H9 (cell line): Measurements from ENCODE around the gene VPS45. TPM values are rescaled to one million over a fixed set of nuclear protein-coding genes. Genes with fewer than 3 reads are reported as not detected.

ENCODE experiments used
- DNase-seq: peaks from one replicate; pipeline ENCODE4 v3.0.0-alpha.2; 2017
- H2AFZ ChIP-seq: one replicate; pipeline ENCODE4 v1.6.1; 2013; ENCODE audit warnings: mild to moderate bottlenecking, low read length, control low read depth, moderate library complexity
- H2AK5ac ChIP-seq: 2 replicates; pipeline ENCODE4 v1.6.1; 2013; ENCODE audit warnings: low read length, control low read depth, mixed read lengths; ENCODE audit not compliant: insufficient read length
- H2BK120ac ChIP-seq: one replicate; pipeline ENCODE4 v1.6.1; 2013; ENCODE audit warnings: low read depth, mild to moderate bottlenecking, low read length, control low read depth, inconsistent platforms; ENCODE audit not compliant: poor library complexity, severe bottlenecking
- H2BK12ac ChIP-seq: 2 replicates; pipeline ENCODE4 v1.6.1; 2013; ENCODE audit warnings: low read length, control low read depth, mixed read lengths, low read depth; ENCODE audit not compliant: insufficient read length
- H2BK15ac ChIP-seq: 2 replicates; pipeline ENCODE4 v1.6.1; 2013; ENCODE audit warnings: low read depth, low read length, control low read depth
- H2BK20ac ChIP-seq: one replicate; pipeline ENCODE4 v1.6.1; 2013; ENCODE audit warnings: low read depth, mild to moderate bottlenecking, low read length, control low read depth, inconsistent platforms; ENCODE audit not compliant: poor library complexity, severe bottlenecking
- H2BK5ac ChIP-seq: 2 replicates; pipeline ENCODE4 v1.6.1; 2013; ENCODE audit warnings: low read length, control low read depth, mixed read lengths; ENCODE audit not compliant: insufficient read length
- H3K14ac ChIP-seq: 2 replicates; pipeline ENCODE4 v1.6.1; 2013; ENCODE audit warnings: low read length, control low read depth; ENCODE audit not compliant: insufficient read depth
- H3K18ac ChIP-seq: 2 replicates; pipeline ENCODE4 v1.6.1; 2013; ENCODE audit warnings: low read depth, mild to moderate bottlenecking, mixed read lengths, low read length, control low read depth; ENCODE audit not compliant: insufficient read length
- H3K23ac ChIP-seq: 2 replicates; pipeline ENCODE4 v1.6.1; 2013; ENCODE audit warnings: low read length, control low read depth, mixed read lengths, low read depth; ENCODE audit not compliant: insufficient read length
- H3K23me2 ChIP-seq: 2 replicates; pipeline ENCODE4 v1.6.1; 2013; ENCODE audit warnings: low read depth, mild to moderate bottlenecking, mixed read lengths, low read length, control low read depth; ENCODE audit not compliant: insufficient read length, poor library complexity, severe bottlenecking
- H3K27ac ChIP-seq: 2 replicates; pipeline ENCODE4 v1.5.1; 2013; ENCODE audit warnings: low read length, control low read depth, mixed read lengths, low read depth; ENCODE audit not compliant: insufficient read length
- H3K27me3 ChIP-seq: 2 replicates; pipeline ENCODE4 v1.6.1; 2013; ENCODE audit warnings: low read length, control low read depth, inconsistent platforms; ENCODE audit not compliant: insufficient read depth
- H3K4ac ChIP-seq: 2 replicates; pipeline ENCODE4 v1.6.1; 2013; ENCODE audit warnings: low read depth, mild to moderate bottlenecking, control low read depth, inconsistent platforms, low read length, moderate library complexity
- H3K4me1 ChIP-seq: 2 replicates; pipeline ENCODE4 v1.6.1; 2013; ENCODE audit warnings: low read length, control low read depth, inconsistent platforms; ENCODE audit not compliant: insufficient read depth
- H3K4me2 ChIP-seq: 2 replicates; pipeline ENCODE4 v1.6.1; 2013; ENCODE audit warnings: low read length, control low read depth, mixed read lengths; ENCODE audit not compliant: insufficient read length, insufficient read depth
- H3K56ac ChIP-seq: 2 replicates; pipeline ENCODE4 v1.6.1; 2013; ENCODE audit warnings: low read depth, mild to moderate bottlenecking, mixed read lengths, low read length, control low read depth; ENCODE audit not compliant: insufficient read length
- H3K79me1 ChIP-seq: 2 replicates; pipeline ENCODE4 v1.6.1; 2013; ENCODE audit warnings: low read depth, mild to moderate bottlenecking, moderate library complexity, low read length, control low read depth, inconsistent platforms; ENCODE audit not compliant: insufficient read depth, poor library complexity, severe bottlenecking
- H3K79me2 ChIP-seq: 2 replicates; pipeline ENCODE4 v1.6.1; 2013; ENCODE audit warnings: low read length, control low read depth, inconsistent platforms; ENCODE audit not compliant: insufficient read depth
- H3K9ac ChIP-seq: 2 replicates; pipeline ENCODE4 v1.6.1; 2013; ENCODE audit warnings: low read length, control low read depth, mixed read lengths; ENCODE audit not compliant: insufficient read length; ENCODE audit errors: extremely low read depth
- H3K9me3 ChIP-seq: one replicate; pipeline ENCODE4 v1.6.1; 2013; ENCODE audit warnings: low read depth, low read length, inconsistent platforms; ENCODE audit not compliant: control insufficient read depth
- H3T11ph ChIP-seq: one replicate; pipeline ENCODE4 v1.6.1; 2013; ENCODE audit warnings: mild to moderate bottlenecking, low read length, control low read depth, inconsistent platforms
- H4K20me1 ChIP-seq: one replicate; pipeline ENCODE4 v1.6.1; 2013; ENCODE audit not compliant: control insufficient read depth, insufficient read length, insufficient read depth
- H4K5ac ChIP-seq: 2 replicates; pipeline ENCODE4 v1.6.1; 2013; ENCODE audit warnings: low read depth, mild to moderate bottlenecking, mixed read lengths, low read length, control low read depth; ENCODE audit not compliant: insufficient read length
- H4K8ac ChIP-seq: replicated peaks from 2 replicates; pipeline ENCODE4 v1.6.1; 2013; ENCODE audit warnings: low read length, control low read depth, mixed read lengths, low read depth; ENCODE audit not compliant: insufficient read length
- H4K91ac ChIP-seq: 2 replicates; pipeline ENCODE4 v1.6.1; 2013; ENCODE audit warnings: low read depth, mild to moderate bottlenecking, moderate library complexity, mixed read lengths, low read length, control low read depth; ENCODE audit not compliant: insufficient read length
- H3K27ac Mint-ChIP-seq, 3 experiments: 2 replicates in 2 of 3; 3 replicates in 1 of 3; pipeline ENCODE4 v1.8.0; 2020 to 2021; ENCODE audit warnings: mixed read lengths in 3 of 3, mild to moderate bottlenecking in 1 of 3, moderate library complexity in 1 of 3
- H3K27me3 Mint-ChIP-seq: 2 replicates; pipeline ENCODE4 v1.8.0; 2021; ENCODE audit warnings: low read depth, mild to moderate bottlenecking, moderate library complexity, mixed read lengths
- H3K36me3 Mint-ChIP-seq, 3 experiments: 2 replicates in 2 of 3; 3 replicates in 1 of 3; pipeline ENCODE4 v1.8.0; 2020 to 2021; ENCODE audit warnings: low read depth in 3 of 3, mixed read lengths in 3 of 3; ENCODE audit not compliant: insufficient read depth in 1 of 3
- H3K4me1 Mint-ChIP-seq, 2 experiments: 2 replicates each; pipeline ENCODE4 v1.8.0; 2020; ENCODE audit warnings: mixed read lengths in 2 of 2
- H3K4me3 Mint-ChIP-seq, 2 experiments: 2 replicates in 1 of 2; 3 replicates in 1 of 2; pipeline ENCODE4 v1.8.0; 2020 to 2021; ENCODE audit warnings: mild to moderate bottlenecking in 2 of 2, mixed read lengths in 2 of 2, moderate library complexity in 1 of 2
- H3K9me3 Mint-ChIP-seq, 2 experiments: 2 replicates in 1 of 2; 3 replicates in 1 of 2; pipeline ENCODE4 v1.8.0; 2020; ENCODE audit warnings: mild to moderate bottlenecking in 2 of 2, mixed read lengths in 2 of 2, moderate library complexity in 1 of 2
- WGBS: extraction: QIAGEN DNeasy Blood & Tissue Kit; methylation state at CpG from one replicate; pipeline ENCODE4 v1.1.7; 2013; ENCODE audit warnings: missing lambda C conversion rate, low lambda C conversion rate, mixed read lengths; ENCODE audit not compliant: insufficient read length; ENCODE audit errors: extremely low coverage; 5-methylcytosine and 5-hydroxymethylcytosine counted together
- total RNA-seq: library from RNA; stranded (reverse); gene quantifications from 2 replicates; pipeline ENCODE4 v1.2.1, GENCODE V29; 2021
- TF ChIP-seq, protein P1 (sequence below): fragments of 200-600 bp; sonication (generic); conservative IDR thresholded peaks from 3 replicates; pipeline ENCODE4 v1.8.0; 2021; ENCODE audit warnings: antibody characterized with exemption, mild to moderate bottlenecking

VPS45 gene
- total RNA-seq, 1 experiment from 2014 or later = 31.8 TPM

DNA sequence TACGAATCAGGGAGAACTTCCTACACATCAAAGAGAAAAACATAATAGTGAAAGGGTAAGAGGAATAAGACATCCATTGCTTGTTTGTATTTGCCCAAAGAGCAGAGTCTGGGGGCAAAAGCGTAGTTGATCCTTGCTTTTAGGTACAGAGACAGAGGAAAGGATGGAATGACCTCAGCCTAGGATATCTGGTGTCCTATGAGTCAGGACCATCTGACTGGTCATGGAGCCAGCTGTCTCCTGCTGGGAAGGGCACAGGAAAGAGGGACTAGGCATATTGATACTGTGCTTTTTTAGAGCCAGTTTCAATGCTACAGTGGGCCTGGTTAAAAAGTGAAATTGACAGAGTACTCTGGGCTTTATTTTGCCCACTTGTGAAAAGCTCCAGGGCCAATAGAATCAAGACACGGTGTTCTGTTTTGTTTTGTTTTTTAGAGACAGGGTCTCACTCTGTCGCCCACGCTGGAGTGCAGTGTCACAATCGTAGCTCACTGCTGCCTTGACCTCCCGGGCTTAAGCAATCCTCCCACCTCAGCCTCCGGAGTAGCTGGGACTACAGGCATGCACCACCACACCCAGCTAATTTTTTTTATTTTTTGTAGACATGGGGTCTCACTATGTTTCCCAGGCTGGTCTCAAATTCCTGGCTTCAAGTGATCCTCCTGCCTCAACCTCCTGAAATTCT, 85.3 kb downstream of the VPS45 start:
- Histone ChIP-seq H3K4ac (no peak overlapping the region), H3K27ac (no peak overlapping the region), H3T11ph (no peak overlapping the region), H3K23ac (no peak overlapping the region), H3K27me3 (no peaks in the 10 kb centered on the region; the same call in 1 of the 2 replicates), H2BK120ac (no peak overlapping the region), H3K79me2 (0 out of 2 replicates have a peak, but pooled peaks cover 4% of the 10 kb centered on the region), H2AK5ac (no peak overlapping the region), H3K4me1 (peaks cover 4% of the 10 kb centered on the region; the same call in 1 of the 2 replicates), H4K91ac (no peak overlapping the region), H2AFZ (no peak overlapping the region), H3K56ac (no peak overlapping the region), H2BK12ac (no peak overlapping the region), H3K23me2 (peaks cover 17% of the 10 kb centered on the region), H4K20me1 (no peaks in the 10 kb centered on the region), H3K14ac (no peak overlapping the region), H3K4me2 (no peak overlapping the region), H3K79me1 (no peaks in the 10 kb centered on the region), H2BK20ac (no peak overlapping the region), H4K8ac (no peak overlapping the region), H2BK5ac (no peak overlapping the region), H3K9me3 (no peaks in the 10 kb centered on the region), H3K9ac (no peak overlapping the region), H2BK15ac (no peak overlapping the region), H4K5ac (no peak overlapping the region), H3K18ac (no peak overlapping the region)
- WGBS = no CpG with 5 or more reads among the region's 8 CpGs
- TF ChIP-seq, protein P1, sequence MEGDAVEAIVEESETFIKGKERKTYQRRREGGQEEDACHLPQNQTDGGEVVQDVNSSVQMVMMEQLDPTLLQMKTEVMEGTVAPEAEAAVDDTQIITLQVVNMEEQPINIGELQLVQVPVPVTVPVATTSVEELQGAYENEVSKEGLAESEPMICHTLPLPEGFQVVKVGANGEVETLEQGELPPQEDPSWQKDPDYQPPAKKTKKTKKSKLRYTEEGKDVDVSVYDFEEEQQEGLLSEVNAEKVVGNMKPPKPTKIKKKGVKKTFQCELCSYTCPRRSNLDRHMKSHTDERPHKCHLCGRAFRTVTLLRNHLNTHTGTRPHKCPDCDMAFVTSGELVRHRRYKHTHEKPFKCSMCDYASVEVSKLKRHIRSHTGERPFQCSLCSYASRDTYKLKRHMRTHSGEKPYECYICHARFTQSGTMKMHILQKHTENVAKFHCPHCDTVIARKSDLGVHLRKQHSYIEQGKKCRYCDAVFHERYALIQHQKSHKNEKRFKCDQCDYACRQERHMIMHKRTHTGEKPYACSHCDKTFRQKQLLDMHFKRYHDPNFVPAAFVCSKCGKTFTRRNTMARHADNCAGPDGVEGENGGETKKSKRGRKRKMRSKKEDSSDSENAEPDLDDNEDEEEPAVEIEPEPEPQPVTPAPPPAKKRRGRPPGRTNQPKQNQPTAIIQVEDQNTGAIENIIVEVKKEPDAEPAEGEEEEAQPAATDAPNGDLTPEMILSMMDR = no peak
- Mint-ChIP-seq H3K27ac (no peak overlapping the region), H3K36me3 (peaks cover 43 to 58% (median 54%) of the 10 kb centered on the region in 3 experiments), H3K4me3 (peak overlapping the region in 1 of 2 experiments; percentile 6; a peak in 1 of 5 replicates), H3K27me3 (peaks cover 6% of the 10 kb centered on the region), H3K4me1 (peaks cover 23 to 27% of the 10 kb centered on the region in 2 experiments), H3K9me3 (peaks cover 0 to 2% of the 10 kb centered on the region in 2 experiments; a peak in 1 of 5 replicates)
- DNase-seq = no peak
